ENCODE measurements around the gene MROH2A.

- TF ChIP-seq, protein P1, sequence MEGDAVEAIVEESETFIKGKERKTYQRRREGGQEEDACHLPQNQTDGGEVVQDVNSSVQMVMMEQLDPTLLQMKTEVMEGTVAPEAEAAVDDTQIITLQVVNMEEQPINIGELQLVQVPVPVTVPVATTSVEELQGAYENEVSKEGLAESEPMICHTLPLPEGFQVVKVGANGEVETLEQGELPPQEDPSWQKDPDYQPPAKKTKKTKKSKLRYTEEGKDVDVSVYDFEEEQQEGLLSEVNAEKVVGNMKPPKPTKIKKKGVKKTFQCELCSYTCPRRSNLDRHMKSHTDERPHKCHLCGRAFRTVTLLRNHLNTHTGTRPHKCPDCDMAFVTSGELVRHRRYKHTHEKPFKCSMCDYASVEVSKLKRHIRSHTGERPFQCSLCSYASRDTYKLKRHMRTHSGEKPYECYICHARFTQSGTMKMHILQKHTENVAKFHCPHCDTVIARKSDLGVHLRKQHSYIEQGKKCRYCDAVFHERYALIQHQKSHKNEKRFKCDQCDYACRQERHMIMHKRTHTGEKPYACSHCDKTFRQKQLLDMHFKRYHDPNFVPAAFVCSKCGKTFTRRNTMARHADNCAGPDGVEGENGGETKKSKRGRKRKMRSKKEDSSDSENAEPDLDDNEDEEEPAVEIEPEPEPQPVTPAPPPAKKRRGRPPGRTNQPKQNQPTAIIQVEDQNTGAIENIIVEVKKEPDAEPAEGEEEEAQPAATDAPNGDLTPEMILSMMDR (IDR thresholded peaks at IDR 0.05): no peak
- no peak for TF ChIP-seq POLR2A (IDR thresholded peaks at IDR 0.05)
These were observed 20.4 kb downstream of the MROH2A start for GRCh38 chr2:233798335-233799086.

All from prostate gland (tissue), 2 donors.